GM19023 (cell line): ENCODE results near the gene PRKCG.

Experiments
- ATAC-seq: cut with Tn5 transposase; IDR thresholded peaks from one replicate; pipeline ENCODE4 v1.9.1; 2021; ENCODE audit warnings: mild to moderate bottlenecking, moderate library complexity; ENCODE audit not compliant: unreplicated experiment

Gene PRKCG

DNA sequence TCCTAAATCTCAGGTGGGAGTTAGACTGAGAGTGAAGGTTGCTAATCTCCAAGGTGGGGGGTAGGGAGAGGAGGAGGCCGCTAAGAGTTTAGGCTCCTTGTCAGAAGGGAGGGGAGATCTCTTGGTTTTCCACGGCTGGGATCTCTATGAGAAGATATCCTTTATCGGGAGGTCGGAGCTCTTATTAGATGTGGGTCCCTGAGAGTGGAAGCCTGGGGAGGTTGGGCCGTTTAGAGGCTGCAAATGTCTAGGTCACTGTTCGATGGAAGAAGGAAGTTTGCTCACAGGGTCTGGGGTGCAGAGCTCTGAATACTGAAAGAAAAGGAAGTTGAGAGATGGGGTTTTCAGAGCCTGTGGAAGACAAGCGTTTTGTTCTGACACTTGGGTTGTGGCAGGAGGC, 10.5 kb upstream of the PRKCG start:
- ATAC-seq, result no peak

GRCh38 chr19:53872762-53873161, 9.2 kb upstream of the PRKCG start:
- no peak for ATAC-seq

GRCh38 chr19:53873773-53874605, 8.0 kb upstream of the PRKCG start:
- ATAC-seq, result no peak

GRCh38 chr19:53874606-53874990, 7.4 kb upstream of the PRKCG start:
- no peak for ATAC-seq

DNA sequence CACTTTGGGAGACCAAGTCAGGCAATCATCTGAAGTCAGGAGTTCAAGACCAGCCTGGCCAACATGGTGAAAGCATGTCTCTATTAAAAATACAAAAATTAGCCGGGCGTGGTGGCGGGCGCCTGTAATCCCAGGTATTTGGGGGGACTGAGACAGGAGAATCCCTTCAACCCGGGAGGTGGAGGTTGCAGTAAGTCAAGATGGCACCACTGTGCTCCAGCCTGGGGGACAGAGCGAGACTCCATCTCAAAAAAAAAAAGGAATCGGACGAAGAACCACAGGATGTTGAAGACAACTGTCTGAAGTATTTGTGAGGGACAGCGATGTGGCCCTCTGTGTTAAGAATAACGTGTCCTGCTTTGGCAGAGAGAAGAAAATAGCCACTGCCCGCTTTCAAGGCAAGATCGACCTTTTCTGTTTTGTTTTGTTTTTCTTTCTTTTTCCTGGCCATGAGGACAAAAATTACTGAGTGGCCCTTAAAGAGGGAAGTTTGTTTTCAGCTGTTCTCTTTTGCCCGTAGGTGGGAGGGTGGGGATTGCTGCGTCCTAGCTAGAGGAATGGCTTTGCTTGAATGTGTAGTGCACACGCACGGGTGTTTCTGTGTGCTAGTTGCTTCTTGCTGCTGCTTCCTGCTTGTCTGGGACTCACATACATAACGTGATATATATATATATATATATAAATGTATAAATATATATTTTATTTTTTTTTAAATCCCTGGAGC, 6.2 kb upstream of the PRKCG start:
- no peak for ATAC-seq

- no peak for ATAC-seq
Observed at GRCh38 chr19:53876651-53877224, 5.3 kb upstream of the PRKCG start.

DNA sequence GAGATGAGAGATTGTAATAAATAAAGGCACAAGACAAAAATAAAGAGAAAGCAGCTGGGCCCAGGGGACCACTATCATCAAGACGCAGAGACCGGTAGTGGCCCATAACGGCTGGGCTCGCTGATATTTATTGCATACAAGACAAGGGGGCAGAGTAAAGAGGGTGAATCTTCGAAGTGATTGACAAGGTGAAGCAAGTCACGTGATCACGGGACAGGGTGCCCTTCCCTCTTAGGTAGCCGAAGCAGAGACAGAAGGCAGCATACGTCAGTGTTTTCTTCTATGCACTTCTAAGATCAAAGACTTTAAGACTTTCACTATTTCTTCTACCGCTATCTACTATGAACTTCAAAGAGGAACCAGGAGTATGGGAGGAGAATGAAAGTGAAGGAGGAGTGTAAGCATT, 4.6 kb upstream of the PRKCG start:
- ATAC-seq, result no peak

- ATAC-seq, result no peak
Observed at GRCh38 chr19:53878776-53879139, 3.2 kb upstream of the PRKCG start.

GRCh38 chr19:53879140-53880081, 2.6 kb upstream of the PRKCG start:
- ATAC-seq, result peak; percentile 85

GRCh38 chr19:53880711-53881481, 1.1 kb upstream of the PRKCG start:
- ATAC-seq, result no peak

DNA sequence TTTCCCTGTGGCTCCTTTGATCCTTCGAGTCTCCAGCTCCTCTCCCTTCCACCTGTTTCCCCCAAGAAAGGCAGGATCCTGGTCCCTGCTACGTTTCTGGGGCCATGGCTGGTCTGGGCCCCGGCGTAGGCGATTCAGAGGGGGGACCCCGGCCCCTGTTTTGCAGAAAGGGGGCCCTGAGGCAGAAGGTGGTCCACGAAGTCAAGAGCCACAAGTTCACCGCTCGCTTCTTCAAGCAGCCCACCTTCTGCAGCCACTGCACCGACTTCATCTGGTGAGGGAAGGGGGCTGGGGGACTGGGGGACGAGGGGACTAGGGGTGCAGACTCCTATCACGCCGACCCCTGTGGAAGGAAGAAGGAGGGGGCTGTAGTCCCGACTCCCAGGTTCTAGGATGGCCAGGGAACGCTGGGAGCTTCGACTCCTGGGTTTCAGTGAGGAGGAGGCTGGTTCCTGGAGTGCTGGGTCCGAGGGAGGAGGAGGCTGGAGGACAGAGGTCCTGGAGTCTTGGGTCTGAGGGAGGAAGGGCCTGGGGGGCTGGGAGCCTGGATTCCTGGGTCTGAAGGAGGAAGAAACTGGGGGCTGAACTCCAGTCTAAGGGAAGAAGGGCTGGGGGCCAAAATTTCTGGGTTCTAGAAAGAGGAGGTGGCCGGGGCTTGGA, 524 bp downstream of the PRKCG start:
- no peak for ATAC-seq

DNA sequence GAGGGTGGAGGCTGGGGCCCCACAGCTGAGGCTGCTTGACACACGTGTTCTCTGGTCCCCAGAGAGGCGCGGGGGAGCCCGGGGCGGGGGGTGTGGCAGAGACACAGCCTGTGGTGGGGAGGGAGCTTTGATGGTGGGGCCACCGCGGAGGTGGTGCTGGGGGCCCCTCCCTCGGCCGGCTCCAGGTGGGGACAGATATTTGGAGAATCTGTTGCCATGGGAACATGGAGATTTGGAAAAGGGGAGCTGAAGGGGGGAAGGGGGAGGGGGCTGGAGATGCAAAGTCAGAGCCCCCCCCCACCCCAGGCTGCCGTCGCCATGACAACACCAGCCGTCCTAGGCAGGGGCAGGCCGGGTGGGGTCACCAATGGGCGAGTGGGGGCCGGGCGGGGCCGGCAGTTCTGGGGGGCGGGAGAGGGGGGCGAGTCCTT, 1.2 kb downstream of the PRKCG start:
- ATAC-seq, result no peak

GRCh38 chr19:53883741-53884140, 1.7 kb downstream of the PRKCG start:
- no peak for ATAC-seq

- no peak for ATAC-seq
Observed at GRCh38 chr19:53884256-53884655, 2.3 kb downstream of the PRKCG start.

GRCh38 chr19:53885036-53885435, 3.0 kb downstream of the PRKCG start:
- ATAC-seq, result no peak

GRCh38 chr19:53892301-53892980, 10.4 kb downstream of the PRKCG start:
- ATAC-seq, result no peak

DNA sequence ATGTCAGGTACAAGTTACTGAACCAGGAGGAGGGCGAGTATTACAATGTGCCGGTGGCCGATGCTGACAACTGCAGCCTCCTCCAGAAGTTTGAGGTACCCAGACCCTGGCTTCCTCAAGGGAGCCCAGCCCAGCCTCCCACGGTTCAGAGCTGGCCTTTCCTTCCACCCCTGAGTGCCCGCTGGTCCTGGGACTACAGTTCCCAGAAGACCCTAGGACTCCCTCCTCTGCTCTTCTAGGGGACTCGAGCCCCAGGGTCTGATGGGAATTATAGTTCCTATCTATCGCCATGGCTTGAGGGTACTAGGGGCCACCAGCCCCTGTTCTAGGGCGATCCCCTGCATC, 11.0 kb downstream of the PRKCG start:
- no peak for ATAC-seq

DNA sequence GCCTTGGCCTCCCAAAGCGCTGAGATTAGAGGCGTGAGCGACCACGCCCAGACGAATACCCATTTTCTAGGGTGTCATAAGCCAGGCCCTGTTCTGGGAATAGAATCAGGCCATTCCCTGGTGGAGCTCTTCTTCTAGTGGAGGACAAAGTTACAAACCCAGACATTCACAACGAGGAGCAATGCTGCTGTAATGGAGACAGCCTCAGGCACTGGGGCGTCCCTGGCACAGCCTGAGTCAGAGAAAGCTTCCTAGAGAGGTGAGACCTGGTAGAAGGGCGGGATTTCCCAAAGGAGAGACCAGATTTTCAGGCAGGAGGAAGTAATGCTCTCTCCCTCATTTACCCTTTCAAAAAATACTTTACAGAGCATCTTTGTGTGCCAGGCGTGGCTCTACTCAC, 12.7 kb downstream of the PRKCG start:
- no peak for ATAC-seq

- ATAC-seq, result no peak
Observed at GRCh38 chr19:53896682-53897081, 14.7 kb downstream of the PRKCG start.
